ENCODE results near the gene SARDH.

Gene SARDH

DNA sequence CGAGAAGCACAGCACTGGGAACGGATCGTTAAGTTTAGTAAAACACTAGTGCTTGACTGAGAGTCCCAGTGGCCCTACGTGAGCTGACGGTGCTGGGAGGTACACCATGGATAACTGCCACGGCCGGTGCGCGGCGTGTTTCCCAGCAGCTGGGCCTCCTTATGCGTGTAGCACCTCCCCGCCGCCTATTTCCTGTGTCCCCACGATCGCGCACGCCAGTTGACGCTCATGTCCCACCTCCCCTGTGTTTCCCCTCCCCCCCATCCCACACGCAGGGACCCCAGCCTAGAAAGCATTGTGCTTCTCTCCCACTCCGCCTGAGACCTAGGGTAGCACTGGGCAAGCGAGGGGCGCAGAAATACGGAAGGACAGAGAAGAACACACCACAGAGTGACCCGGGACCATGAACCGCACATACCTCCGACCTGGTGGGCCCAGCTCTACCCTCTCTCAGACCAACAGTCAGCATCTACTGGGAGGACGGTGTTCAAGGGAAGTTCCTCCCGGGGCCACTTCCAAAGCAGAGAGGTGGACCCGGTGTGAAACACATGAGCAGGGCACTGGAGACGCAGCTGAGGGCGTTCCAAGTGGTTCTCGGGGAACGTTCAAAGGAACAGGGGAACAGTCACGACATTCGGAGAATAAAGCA is 56.4 kb downstream of the SARDH start:
- no peak overlapping the region for H3K4me2 ChIP-seq (ENCODE audit: low read depth, low read length)
- TF ChIP-seq, protein P1, sequence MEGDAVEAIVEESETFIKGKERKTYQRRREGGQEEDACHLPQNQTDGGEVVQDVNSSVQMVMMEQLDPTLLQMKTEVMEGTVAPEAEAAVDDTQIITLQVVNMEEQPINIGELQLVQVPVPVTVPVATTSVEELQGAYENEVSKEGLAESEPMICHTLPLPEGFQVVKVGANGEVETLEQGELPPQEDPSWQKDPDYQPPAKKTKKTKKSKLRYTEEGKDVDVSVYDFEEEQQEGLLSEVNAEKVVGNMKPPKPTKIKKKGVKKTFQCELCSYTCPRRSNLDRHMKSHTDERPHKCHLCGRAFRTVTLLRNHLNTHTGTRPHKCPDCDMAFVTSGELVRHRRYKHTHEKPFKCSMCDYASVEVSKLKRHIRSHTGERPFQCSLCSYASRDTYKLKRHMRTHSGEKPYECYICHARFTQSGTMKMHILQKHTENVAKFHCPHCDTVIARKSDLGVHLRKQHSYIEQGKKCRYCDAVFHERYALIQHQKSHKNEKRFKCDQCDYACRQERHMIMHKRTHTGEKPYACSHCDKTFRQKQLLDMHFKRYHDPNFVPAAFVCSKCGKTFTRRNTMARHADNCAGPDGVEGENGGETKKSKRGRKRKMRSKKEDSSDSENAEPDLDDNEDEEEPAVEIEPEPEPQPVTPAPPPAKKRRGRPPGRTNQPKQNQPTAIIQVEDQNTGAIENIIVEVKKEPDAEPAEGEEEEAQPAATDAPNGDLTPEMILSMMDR (IDR thresholded peaks at IDR 0.05; ENCODE audit: low read length): no peak
- no peak for TF ChIP-seq EZH2 (optimal IDR thresholded peaks at IDR 0.05; ENCODE audit: low read depth, low read length)
- TF ChIP-seq EZH2phosphoT487 (IDR thresholded peaks at IDR 0.05; ENCODE audit: low read length): no peak
- no peak overlapping the region for H3K9ac ChIP-seq (ENCODE audit: low read length)
- no peaks in the 10 kb centered on the region for H3K36me3 ChIP-seq (replicated peaks; ENCODE audit: insufficient read depth, low read length)
- no peaks in the 10 kb centered on the region for H3F3A ChIP-seq (ENCODE audit: insufficient read depth, low read length)
- H3K9me2 ChIP-seq (replicated peaks; ENCODE audit: insufficient read depth, low read length): no peaks in the 10 kb centered on the region
- H3K9me3 ChIP-seq (replicated peaks; ENCODE audit: insufficient read depth, low read length): no peaks in the 10 kb centered on the region
- no peak overlapping the region for H3K27ac ChIP-seq (ENCODE audit: low read length)
- no peak overlapping the region for H3K4me3 ChIP-seq (ENCODE audit: low read length)
- peaks cover 97% of the 10 kb centered on the region for H3K27me3 ChIP-seq (replicated peaks; ENCODE audit: insufficient read depth, low read length)
- no peak for DNase-seq
- no peaks in the 10 kb centered on the region for H4K20me1 ChIP-seq (ENCODE audit: insufficient read depth, low read length)
- H3K79me2 ChIP-seq (ENCODE audit: low read length): no peaks in the 10 kb centered on the region
- no peaks in the 10 kb centered on the region for H3K4me1 ChIP-seq (ENCODE audit: low read length)
- no peak overlapping the region for H2AFZ ChIP-seq (ENCODE audit: low read length)

DNA sequence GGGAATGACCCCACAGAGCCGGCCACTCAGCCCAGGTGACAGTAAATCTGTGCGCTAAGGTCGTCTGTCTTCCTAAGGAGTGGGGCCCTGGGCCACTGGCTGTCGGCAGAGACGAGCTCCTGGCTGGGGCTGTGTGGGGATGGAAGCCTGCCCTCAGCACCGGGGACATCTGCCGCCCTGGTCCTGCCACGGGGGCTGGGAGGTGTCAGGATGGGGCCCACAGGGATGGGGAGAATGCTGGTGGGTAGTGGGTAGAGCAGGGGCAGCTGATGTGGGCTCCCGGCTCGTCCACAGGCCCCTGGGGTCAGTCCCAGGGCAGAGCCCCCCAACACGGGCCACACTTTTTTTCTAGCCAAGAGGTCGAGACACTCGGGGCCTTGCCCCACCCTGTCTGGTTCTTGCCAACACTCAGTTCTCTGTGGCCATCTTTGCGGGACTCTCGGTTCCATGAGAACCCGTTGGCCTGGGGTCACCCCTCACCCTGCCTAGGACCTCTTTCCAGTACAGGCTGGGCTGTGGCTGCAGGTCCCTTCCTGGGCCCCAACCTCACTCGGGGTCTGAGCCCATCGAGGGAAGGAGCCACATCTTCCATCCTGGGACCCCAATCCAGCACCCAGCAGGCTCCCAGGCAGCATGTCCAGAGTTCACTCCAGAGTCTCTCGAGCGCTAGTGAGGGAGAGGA is 57.0 kb downstream of the SARDH start:
- H3K4me2 ChIP-seq (ENCODE audit: low read depth, low read length): no peak overlapping the region
- no peak overlapping the region for H2AFZ ChIP-seq (ENCODE audit: low read length)
- no peak for TF ChIP-seq EZH2phosphoT487 (IDR thresholded peaks at IDR 0.05; ENCODE audit: low read length)
- TF ChIP-seq EZH2 (optimal IDR thresholded peaks at IDR 0.05; ENCODE audit: low read depth, low read length): no peak
- TF ChIP-seq, protein P1 (IDR thresholded peaks at IDR 0.05; ENCODE audit: low read length): no peak
- H3K4me1 ChIP-seq (ENCODE audit: low read length): no peaks in the 10 kb centered on the region
- no peaks in the 10 kb centered on the region for H4K20me1 ChIP-seq (ENCODE audit: insufficient read depth, low read length)
- no peaks in the 10 kb centered on the region for H3K9me3 ChIP-seq (replicated peaks; ENCODE audit: insufficient read depth, low read length)
- H3K4me3 ChIP-seq (ENCODE audit: low read length): no peak overlapping the region
- H3K27ac ChIP-seq (ENCODE audit: low read length): no peak overlapping the region
- no peak overlapping the region for H3K9ac ChIP-seq (ENCODE audit: low read length)
- no peaks in the 10 kb centered on the region for H3F3A ChIP-seq (ENCODE audit: insufficient read depth, low read length)
- no peaks in the 10 kb centered on the region for H3K79me2 ChIP-seq (ENCODE audit: low read length)
- no peak for DNase-seq
- H3K27me3 ChIP-seq (replicated peaks; ENCODE audit: insufficient read depth, low read length): peaks cover 98% of the 10 kb centered on the region
- no peaks in the 10 kb centered on the region for H3K36me3 ChIP-seq (replicated peaks; ENCODE audit: insufficient read depth, low read length)
- no peaks in the 10 kb centered on the region for H3K9me2 ChIP-seq (replicated peaks; ENCODE audit: insufficient read depth, low read length)

DNA sequence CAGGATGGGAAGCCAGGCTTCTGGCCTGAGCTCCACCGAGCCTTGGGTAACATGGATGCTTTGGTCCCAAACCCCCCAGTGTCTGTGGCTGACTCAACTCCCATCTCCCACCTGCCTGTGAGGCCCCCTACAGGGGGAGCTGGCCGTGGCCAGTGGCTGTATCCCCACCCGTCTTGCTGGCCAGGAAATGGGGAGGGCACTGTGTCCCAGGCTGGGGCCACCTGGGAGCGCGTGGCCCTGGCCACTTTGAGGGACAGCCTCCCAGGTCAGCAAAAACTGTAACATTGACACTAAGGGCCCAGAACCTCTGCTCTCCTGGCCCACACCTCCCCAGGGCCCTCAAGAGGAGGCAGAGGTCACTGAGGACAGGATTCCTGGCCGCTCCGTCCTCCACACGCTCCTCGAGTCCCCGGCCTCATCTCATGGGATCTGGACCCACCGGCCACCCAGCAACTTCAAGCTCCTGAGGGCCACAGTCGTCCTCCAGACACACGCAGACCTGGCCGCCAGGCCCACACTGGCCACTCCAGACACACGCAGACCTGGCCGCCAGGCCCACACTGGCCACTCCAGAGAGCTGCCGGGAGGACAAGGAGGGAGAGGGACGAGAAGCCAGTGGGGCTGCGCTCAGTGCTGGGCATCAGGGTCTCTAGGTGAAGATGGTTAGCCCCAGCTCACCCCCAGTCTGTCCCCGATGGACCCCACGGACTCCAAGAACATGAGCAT is 57.7 kb downstream of the SARDH start:
- Histone ChIP-seq H3K27me3 (replicated peaks; ENCODE audit: insufficient read depth, low read length) (peaks cover 98% of the 10 kb centered on the region), H3K4me1 (ENCODE audit: low read length) (no peaks in the 10 kb centered on the region), H3K27ac (ENCODE audit: low read length) (no peak overlapping the region), H3K9ac (ENCODE audit: low read length) (no peak overlapping the region), H3K4me3 (ENCODE audit: low read length) (no peak overlapping the region), H4K20me1 (ENCODE audit: insufficient read depth, low read length) (no peaks in the 10 kb centered on the region), H3K36me3 (replicated peaks; ENCODE audit: insufficient read depth, low read length) (no peaks in the 10 kb centered on the region), H3F3A (ENCODE audit: insufficient read depth, low read length) (no peaks in the 10 kb centered on the region), H3K79me2 (ENCODE audit: low read length) (no peaks in the 10 kb centered on the region), H2AFZ (ENCODE audit: low read length) (no peak overlapping the region), H3K9me3 (replicated peaks; ENCODE audit: insufficient read depth, low read length) (no peaks in the 10 kb centered on the region), H3K9me2 (replicated peaks; ENCODE audit: insufficient read depth, low read length) (no peaks in the 10 kb centered on the region), H3K4me2 (ENCODE audit: low read depth, low read length) (no peak overlapping the region)
- TF ChIP-seq, protein P1 (IDR thresholded peaks at IDR 0.05; ENCODE audit: low read length): no peak
- TF ChIP-seq EZH2phosphoT487 (IDR thresholded peaks at IDR 0.05; ENCODE audit: low read length) (no peak), EZH2 (optimal IDR thresholded peaks at IDR 0.05; ENCODE audit: low read depth, low read length) (no peak)
- DNase-seq: no peak
